ENCODE measurements around the gene NPC1L1. TPM values are rescaled to one million over a fixed set of nuclear protein-coding genes. Genes with fewer than 3 reads are reported as not detected.

Gene NPC1L1
- total RNA-seq, 4 donors from 2014 or later, result 0.08 to 0.19 TPM; not detected in 2

DNA sequence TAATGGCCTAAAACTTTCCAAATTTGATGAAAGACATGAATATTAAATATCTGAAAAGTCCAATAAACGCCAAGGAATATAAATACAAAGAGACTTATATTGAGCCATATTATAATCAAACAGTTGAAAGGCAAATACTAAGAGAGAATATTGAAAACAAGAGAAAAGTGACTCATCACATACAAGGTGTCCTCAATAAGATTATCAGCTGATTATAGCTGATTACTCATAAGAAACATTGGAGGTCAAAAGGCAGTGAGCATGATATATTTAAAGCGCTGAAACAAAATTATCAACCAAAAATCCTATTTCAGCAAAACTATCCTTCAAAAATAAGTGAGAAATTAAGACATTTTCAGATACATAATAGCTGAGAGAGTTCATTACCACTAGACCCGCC is 7.8 kb upstream of the NPC1L1 start:
- 74 to 75% methylated on average over 3 of the region's 3 CpGs for WGBS, 2 donors
- Histone ChIP-seq H3K4me1 (peaks cover under 1 to 26% (median 8%) of the 10 kb centered on the region in 3 donors), H3K9me3 (no peaks in the 10 kb centered on the region), H3K4me3 (no peak overlapping the region), H3K27me3 (no peaks in the 10 kb centered on the region), H3K27ac (no peak overlapping the region), H3K36me3 (no peaks in the 10 kb centered on the region)
- no peak for TF ChIP-seq POLR2A (IDR thresholded peaks at IDR 0.05)
- TF ChIP-seq, protein P1, sequence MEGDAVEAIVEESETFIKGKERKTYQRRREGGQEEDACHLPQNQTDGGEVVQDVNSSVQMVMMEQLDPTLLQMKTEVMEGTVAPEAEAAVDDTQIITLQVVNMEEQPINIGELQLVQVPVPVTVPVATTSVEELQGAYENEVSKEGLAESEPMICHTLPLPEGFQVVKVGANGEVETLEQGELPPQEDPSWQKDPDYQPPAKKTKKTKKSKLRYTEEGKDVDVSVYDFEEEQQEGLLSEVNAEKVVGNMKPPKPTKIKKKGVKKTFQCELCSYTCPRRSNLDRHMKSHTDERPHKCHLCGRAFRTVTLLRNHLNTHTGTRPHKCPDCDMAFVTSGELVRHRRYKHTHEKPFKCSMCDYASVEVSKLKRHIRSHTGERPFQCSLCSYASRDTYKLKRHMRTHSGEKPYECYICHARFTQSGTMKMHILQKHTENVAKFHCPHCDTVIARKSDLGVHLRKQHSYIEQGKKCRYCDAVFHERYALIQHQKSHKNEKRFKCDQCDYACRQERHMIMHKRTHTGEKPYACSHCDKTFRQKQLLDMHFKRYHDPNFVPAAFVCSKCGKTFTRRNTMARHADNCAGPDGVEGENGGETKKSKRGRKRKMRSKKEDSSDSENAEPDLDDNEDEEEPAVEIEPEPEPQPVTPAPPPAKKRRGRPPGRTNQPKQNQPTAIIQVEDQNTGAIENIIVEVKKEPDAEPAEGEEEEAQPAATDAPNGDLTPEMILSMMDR (IDR thresholded peaks at IDR 0.05), result no peak
- DNase-seq, result no peak
- intact Hi-C loops (cut with DNase I), result no loop called here

DNA sequence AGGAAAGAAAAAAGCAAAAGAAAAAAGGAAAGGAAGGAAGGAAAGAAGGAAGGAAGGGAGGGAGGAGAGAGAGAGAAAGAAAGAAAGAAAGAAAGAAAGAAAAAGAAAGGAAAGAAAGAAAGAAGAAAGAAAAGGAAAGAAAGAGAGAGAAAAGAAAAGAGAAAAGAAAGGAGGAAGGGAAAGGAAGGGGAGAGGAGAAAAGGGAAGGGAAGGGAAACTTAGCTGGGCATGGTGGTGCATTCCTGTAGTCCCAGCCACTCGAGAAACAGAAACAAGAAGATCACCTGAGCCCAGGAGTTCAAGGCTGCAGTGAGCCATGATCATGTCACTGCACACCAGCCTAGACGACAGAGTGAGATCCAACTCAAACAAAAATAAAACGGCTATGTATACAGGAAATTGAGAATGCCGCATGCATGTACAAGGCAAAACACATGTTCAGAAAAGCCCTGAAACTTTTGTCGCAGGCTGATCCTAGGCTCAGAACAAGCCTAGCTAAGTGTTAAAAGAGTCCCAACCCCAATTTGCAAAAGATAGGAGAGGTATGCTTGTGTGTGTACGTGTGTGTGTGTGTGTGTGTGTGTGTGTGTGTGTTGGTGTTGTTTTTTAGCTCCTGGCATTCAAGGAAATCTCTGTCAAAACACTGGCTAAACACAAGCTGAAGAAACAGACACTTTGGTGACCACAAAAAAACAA is 6.6 kb upstream of the NPC1L1 start:
- TF ChIP-seq, protein P1 (IDR thresholded peaks at IDR 0.05), result no peak
- Histone ChIP-seq H3K27me3 (no peaks in the 10 kb centered on the region), H3K4me1 (peaks cover 7 to 37% (median 14%) of the 10 kb centered on the region in 3 donors), H3K36me3 (no peaks in the 10 kb centered on the region), H3K27ac (no peak overlapping the region), H3K9me3 (no peaks in the 10 kb centered on the region), H3K4me3 (no peak overlapping the region)
- 20 to 22% methylated on average over 6 of the region's 6 CpGs for WGBS, 2 donors
- intact Hi-C loops (cut with DNase I), result no loop called here
- DNase-seq, result no peak

DNA sequence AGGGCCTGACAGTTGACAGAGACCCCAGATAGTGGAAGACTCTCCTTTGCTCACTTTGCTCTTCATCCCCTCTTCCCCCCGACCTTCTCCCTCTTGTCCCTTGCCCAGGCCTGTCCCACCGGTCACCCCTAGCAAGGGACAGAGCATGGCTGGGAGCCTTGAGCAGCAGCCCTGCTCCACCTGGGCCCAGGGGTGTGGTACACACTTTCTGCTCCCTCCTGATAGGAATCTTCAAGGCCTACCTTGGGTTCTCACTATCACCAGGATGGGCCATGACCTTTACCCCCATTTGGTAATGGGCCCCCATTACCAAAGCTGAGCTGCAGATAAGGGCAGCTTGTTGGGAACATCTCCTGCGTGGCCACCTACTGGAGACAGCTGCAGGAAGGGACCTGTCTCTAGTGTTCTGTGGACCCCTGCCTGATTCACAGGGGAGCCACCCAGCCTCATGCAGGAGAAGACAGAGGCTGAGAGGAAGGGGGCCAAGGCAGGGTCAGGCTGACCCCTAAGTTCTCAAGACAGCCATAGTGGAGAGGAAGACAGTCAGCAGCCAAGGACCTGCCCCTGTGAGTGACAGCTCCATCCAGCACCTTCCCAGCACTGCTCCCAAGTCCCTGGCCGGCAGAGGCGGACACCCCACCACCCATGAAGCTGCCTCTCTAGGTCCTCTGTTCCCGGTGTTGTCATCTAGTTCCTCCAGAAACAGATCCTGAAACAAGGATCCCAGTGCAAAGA is 913 bp upstream of the NPC1L1 start:
- Histone ChIP-seq H3K4me1 (peaks cover 15 to 41% (median 15%) of the 10 kb centered on the region in 3 donors), H3K27ac (peak overlapping the region in 2 of 4 donors; percentile 76 to 82), H3K4me3 (no peak overlapping the region), H3K27me3 (no peaks in the 10 kb centered on the region), H3K9me3 (no peaks in the 10 kb centered on the region), H3K36me3 (no peaks in the 10 kb centered on the region)
- TF ChIP-seq, protein P1 (IDR thresholded peaks at IDR 0.05), result no peak
- TF ChIP-seq POLR2A (IDR thresholded peaks at IDR 0.05), result no peak
- intact Hi-C loops (cut with DNase I), result no loop called here
- DNase-seq, result no peak
- 71 to 90% methylated on average over 1 to 5 of the region's 6 CpGs for WGBS, 2 donors

DNA sequence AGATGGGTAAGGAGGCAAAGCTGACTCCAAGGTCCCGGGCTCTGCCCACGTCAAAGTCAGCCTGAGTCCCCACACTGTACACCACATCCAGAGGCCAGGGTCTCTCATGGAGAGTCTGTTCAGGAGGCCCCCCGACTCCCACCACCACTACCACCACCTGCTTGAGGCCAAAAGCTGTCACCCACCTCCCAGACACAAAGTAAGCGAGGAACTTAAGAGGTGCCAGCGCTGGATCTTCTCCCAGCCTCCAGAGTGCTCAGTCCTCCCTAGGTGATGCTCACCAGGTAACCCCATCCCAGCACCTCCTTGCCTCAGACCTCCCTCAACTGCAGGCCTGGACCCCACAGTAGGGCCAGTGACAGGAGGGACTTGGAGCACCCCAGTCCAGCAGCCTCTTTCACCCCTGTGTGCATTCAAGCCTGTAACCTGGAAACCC is 520 bp downstream of the NPC1L1 start:
- H3K9me3 ChIP-seq, result no peaks in the 10 kb centered on the region
- DNase-seq, result no peak
- intact Hi-C loops (cut with DNase I), result no loop called here

More for the DNA sequence above, 520 bp downstream of the NPC1L1 start:
- TF ChIP-seq, protein P1 (IDR thresholded peaks at IDR 0.05), result no peak
- TF ChIP-seq POLR2A (IDR thresholded peaks at IDR 0.05), result no peak
- WGBS, 2 donors, result 100% methylated on average over 1 to 3 of the region's 5 CpGs
- Histone ChIP-seq H3K27me3 (no peaks in the 10 kb centered on the region), H3K36me3 (no peaks in the 10 kb centered on the region), H3K4me1 (peaks cover 15 to 41% (median 15%) of the 10 kb centered on the region in 3 donors), H3K27ac (no peak overlapping the region), H3K4me3 (no peak overlapping the region)

Data from esophagus squamous epithelium (tissue), 5 donors.